Measurements from ENCODE around the gene MNAT1. TPM values are rescaled to one million over a fixed set of nuclear protein-coding genes. Genes with fewer than 3 reads are reported as not detected.

Gene MNAT1
- total RNA-seq, 1 experiment from 2014 or later: 58.1 TPM

- DNase-seq (ENCODE audit: low read depth, low spot score): no peak
- in situ Hi-C loops (cut with HindIII; ENCODE audit: low pct_unique_long_range_greater_than_20kb, low sequenced_read_pairs): no loop called here
These were observed 187.5 kb downstream of the MNAT1 start for GRCh38 chr14:60922050-60922449.

GRCh38 chr14:60925286-60925685, 190.7 kb downstream of the MNAT1 start:
- in situ Hi-C loops (cut with HindIII; ENCODE audit: low pct_unique_long_range_greater_than_20kb, low sequenced_read_pairs): no loop called here

GRCh38 chr14:60926002-60926401, 191.4 kb downstream of the MNAT1 start:
- DNase-seq (ENCODE audit: low read depth, low spot score): no peak
- in situ Hi-C loops (cut with HindIII; ENCODE audit: low pct_unique_long_range_greater_than_20kb, low sequenced_read_pairs): no loop called here

More at GRCh38 chr14:60925286-60925685, 190.7 kb downstream of the MNAT1 start:
- DNase-seq (ENCODE audit: low read depth, low spot score): no peak

DNA sequence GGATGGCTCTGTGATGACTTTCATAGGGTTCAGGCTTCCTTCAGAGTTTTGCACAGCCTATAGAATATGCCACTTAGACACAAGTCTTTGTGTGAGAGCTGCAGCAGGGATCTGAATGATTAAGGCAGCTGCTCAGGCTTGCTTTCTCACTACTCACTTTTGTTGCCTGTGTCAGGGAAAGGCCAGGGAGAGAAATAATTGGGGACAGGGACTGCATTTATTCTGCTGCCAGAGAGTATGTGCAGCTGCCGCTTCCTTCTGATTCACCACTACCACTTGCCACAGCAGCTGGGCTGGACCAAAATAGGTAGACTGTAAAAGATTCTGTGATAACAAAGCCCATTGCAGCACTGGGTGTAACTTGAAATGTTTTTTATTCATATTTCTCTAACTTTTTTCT, 196.7 kb downstream of the MNAT1 start:
- DNase-seq (ENCODE audit: low read depth, low spot score): no peak
- in situ Hi-C loops (cut with HindIII; ENCODE audit: low pct_unique_long_range_greater_than_20kb, low sequenced_read_pairs): no loop called here

DNA sequence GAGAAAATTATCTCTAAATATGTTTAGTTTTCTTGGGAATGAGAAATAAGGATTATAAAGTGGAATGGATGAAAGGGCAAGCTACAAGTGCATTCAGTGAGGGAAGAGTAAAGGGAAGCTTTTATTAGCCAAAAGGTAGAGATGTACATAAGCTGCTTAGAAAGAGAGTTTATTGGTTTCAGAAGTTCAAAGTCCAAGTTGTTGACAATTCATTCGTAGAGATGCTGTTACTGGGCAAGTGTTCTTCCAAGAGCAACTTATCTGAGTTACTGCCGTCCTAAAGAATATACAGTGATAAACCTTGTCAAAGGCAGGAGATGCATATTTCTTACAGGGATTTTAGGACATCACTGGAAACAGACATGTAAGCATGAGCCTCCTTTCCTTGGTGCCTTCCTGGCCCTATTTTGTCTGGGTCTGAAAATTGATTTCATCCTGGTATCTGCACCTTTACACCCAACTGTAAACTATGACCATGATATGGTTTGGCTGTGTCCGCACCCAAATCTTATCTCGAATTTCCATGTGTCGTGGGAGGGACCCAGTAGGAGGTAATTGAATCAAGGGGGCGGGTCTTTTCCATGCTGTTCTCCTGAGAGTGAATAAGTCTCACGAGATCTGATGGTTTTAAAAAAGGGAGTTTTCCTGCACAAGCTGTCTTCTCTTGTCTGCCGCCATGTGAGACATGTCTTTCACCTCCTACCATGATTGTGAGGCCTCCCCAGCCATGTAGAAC, 199.5 kb downstream of the MNAT1 start:
- DNase-seq (ENCODE audit: low read depth, low spot score): no peak
- in situ Hi-C loops (cut with HindIII; ENCODE audit: low pct_unique_long_range_greater_than_20kb, low sequenced_read_pairs): no loop called here

DNA sequence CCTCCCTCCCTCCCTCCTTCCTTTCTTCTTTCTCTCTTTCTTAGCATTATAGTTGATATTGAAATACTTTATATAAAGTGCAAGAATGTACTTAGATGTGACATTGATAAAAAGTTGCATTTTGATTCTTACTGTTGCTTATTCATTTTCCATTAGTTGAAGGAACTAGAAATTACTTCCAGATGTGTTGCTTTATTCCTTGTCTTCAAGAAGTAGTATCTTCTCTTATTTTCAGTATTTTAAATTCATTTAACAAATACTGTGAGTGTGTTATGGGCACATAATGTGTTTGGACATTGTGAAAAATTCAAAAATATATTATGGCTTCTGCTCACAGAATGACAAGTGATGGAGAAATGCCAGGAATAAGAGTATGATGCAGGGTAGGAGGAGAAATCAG, 200.8 kb downstream of the MNAT1 start:
- in situ Hi-C loops (cut with HindIII; ENCODE audit: low pct_unique_long_range_greater_than_20kb, low sequenced_read_pairs): no loop called here

GRCh38 chr14:60943637-60944032, 209.1 kb downstream of the MNAT1 start:
- no peak for DNase-seq (ENCODE audit: low read depth, low spot score)
- in situ Hi-C loops (cut with HindIII; ENCODE audit: low pct_unique_long_range_greater_than_20kb, low sequenced_read_pairs): no loop called here

More for the DNA sequence above, 200.8 kb downstream of the MNAT1 start:
- no peak for DNase-seq (ENCODE audit: low read depth, low spot score)

DNA sequence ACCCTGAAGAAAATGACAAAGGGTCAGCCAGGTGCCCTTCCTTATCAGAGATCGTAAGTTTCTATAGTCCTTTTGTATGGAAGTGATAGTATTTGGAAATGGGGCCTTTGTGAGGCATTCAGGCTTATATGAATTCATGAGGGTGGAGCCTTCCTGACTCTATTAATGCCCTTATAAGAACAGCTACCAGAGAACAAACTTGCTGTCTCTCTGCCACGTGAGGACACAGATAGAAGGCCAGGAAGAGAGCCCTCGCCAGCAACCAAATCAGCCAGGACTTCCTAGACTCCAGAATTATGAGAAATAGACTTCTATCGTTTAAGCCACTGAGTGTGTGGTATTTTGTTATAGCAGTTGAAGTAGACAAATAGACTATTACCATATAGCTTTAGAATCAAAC, 209.6 kb downstream of the MNAT1 start:
- DNase-seq (ENCODE audit: low read depth, low spot score): peak; percentile 60
- in situ Hi-C loops (cut with HindIII; ENCODE audit: low pct_unique_long_range_greater_than_20kb, low sequenced_read_pairs): no loop called here

- in situ Hi-C loops (cut with HindIII; ENCODE audit: low pct_unique_long_range_greater_than_20kb, low sequenced_read_pairs): no loop called here
- no peak for DNase-seq (ENCODE audit: low read depth, low spot score)
These were observed 211.4 kb downstream of the MNAT1 start for GRCh38 chr14:60945984-60946383.

- DNase-seq (ENCODE audit: low read depth, low spot score): no peak
- in situ Hi-C loops (cut with HindIII; ENCODE audit: low pct_unique_long_range_greater_than_20kb, low sequenced_read_pairs): no loop called here
These were observed 212.2 kb downstream of the MNAT1 start for GRCh38 chr14:60946773-60947172.

- in situ Hi-C loops (cut with HindIII; ENCODE audit: low pct_unique_long_range_greater_than_20kb, low sequenced_read_pairs): no loop called here
- no peak for DNase-seq (ENCODE audit: low read depth, low spot score)
These were observed 217.3 kb downstream of the MNAT1 start for GRCh38 chr14:60951776-60952435.

DNA sequence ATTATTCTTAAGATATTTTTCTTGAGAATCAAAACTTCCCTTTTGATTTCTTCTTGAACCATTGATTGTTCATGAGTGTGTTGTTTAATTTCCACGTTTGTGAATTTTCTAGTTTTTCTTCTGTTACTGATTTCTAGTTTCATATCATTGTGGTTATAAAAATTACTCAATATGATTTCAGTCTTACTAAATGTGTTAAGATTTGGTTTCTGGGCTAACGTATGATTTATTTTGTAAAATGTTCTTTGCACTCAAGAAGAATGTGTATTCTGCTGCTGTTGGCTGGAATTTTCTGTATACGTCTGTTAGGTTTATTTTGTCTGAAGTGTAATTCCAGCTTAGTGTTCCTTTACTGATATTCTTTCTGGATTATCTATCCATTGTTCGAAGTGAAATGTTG, 221.6 kb downstream of the MNAT1 start:
- in situ Hi-C loops (cut with HindIII; ENCODE audit: low pct_unique_long_range_greater_than_20kb, low sequenced_read_pairs): no loop called here
- DNase-seq (ENCODE audit: low read depth, low spot score): no peak

GRCh38 chr14:60956632-60957031, 222.1 kb downstream of the MNAT1 start:
- DNase-seq (ENCODE audit: low read depth, low spot score): no peak
- in situ Hi-C loops (cut with HindIII; ENCODE audit: low pct_unique_long_range_greater_than_20kb, low sequenced_read_pairs): no loop called here

- in situ Hi-C loops (cut with HindIII; ENCODE audit: low pct_unique_long_range_greater_than_20kb, low sequenced_read_pairs): no loop called here
- DNase-seq (ENCODE audit: low read depth, low spot score): no peak
These were observed 223.6 kb downstream of the MNAT1 start for GRCh38 chr14:60958146-60958545.

- no peak for DNase-seq (ENCODE audit: low read depth, low spot score)
- in situ Hi-C loops (cut with HindIII; ENCODE audit: low pct_unique_long_range_greater_than_20kb, low sequenced_read_pairs): no loop called here
These were observed 229.2 kb downstream of the MNAT1 start for GRCh38 chr14:60963761-60964160.

DNA sequence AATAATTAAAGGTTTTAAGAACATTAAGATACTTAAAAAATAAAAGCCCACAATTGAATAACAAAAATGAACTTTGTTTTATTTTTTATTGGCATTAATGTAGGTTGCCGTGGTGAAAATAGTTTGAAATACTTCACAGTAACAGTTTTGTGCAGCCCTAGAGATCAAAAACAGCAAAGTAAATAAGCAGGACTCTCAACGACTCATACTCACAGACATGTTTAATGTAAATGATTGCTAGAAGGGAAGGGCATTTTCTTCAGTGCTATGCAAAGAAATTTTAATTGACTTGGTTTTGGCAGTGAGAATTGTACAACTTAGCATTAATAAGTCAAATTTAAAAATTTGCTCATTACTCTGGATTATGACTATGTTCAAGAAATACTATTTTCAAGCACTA, 230.3 kb downstream of the MNAT1 start:
- DNase-seq (ENCODE audit: low read depth, low spot score): no peak
- in situ Hi-C loops (cut with HindIII; ENCODE audit: low pct_unique_long_range_greater_than_20kb, low sequenced_read_pairs): no loop called here

DNA sequence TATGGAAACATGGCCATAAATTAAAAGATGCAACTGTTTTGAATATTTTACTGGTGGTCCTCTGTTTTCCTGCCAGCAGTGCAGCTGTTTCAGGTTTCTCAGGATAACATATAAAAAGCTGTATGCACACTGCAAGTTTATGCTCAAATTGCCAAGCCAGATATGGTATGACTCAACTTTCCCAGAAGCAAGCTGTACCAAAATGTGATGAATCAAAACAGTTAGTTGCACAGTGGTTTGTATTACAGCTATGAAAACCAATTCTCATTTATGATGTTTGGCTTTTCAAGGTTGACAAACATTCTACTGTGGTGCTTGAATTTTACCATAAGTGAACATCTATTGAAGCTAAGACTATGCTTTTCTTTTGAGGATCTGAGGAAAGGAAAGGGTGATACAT, 230.8 kb downstream of the MNAT1 start:
- in situ Hi-C loops (cut with HindIII; ENCODE audit: low pct_unique_long_range_greater_than_20kb, low sequenced_read_pairs): no loop called here
- no peak for DNase-seq (ENCODE audit: low read depth, low spot score)

DNA sequence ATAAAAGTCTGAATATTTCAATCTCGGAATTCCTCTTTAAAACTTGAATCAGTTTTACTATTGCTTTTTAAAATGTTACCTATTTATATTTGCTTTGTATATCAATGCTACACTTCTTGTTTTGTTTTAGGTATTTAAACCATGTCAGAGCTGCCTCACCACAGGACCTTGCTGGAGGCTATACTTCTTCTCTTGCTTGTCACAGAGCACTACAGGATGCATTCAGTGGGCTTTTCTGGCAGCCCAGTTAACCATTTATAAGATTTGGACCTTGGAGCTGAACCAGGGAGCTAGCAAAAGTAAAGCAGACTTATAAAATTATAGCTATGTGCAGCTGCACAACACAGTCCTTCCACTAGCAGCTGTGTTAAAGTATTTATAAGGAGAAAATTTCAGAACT, 233.5 kb downstream of the MNAT1 start:
- in situ Hi-C loops (cut with HindIII; ENCODE audit: low pct_unique_long_range_greater_than_20kb, low sequenced_read_pairs): no loop called here
- DNase-seq (ENCODE audit: low read depth, low spot score): peak; percentile 8

GRCh38 chr14:60968671-60969070, 234.1 kb downstream of the MNAT1 start:
- in situ Hi-C loops (cut with HindIII; ENCODE audit: low pct_unique_long_range_greater_than_20kb, low sequenced_read_pairs): no loop called here
- no peak for DNase-seq (ENCODE audit: low read depth, low spot score)

Measured in SK-MEL-5 (cell line).